H9 (cell line): ENCODE data around the gene HSFY1. TPM values are rescaled to one million over a fixed set of nuclear protein-coding genes. Genes with fewer than 3 reads are reported as not detected.
"Not testable (repeated sequence)": the region's sequence is repeated elsewhere in the genome, so short reads cannot be mapped to it uniquely, and the experiment has no call there.

Experiments used
- DNase-seq: peaks from one replicate; pipeline ENCODE4 v3.0.0-alpha.2; 2017
- H2AFZ ChIP-seq: one replicate; pipeline ENCODE4 v1.6.1; 2013; ENCODE audit warnings: mild to moderate bottlenecking, low read length, control low read depth, moderate library complexity
- H2AK5ac ChIP-seq: 2 replicates; pipeline ENCODE4 v1.6.1; 2013; ENCODE audit warnings: low read length, control low read depth, mixed read lengths; ENCODE audit not compliant: insufficient read length
- H2BK120ac ChIP-seq: one replicate; pipeline ENCODE4 v1.6.1; 2013; ENCODE audit warnings: low read depth, mild to moderate bottlenecking, low read length, control low read depth, inconsistent platforms; ENCODE audit not compliant: poor library complexity, severe bottlenecking
- H2BK12ac ChIP-seq: 2 replicates; pipeline ENCODE4 v1.6.1; 2013; ENCODE audit warnings: low read length, control low read depth, mixed read lengths, low read depth; ENCODE audit not compliant: insufficient read length
- H2BK15ac ChIP-seq: 2 replicates; pipeline ENCODE4 v1.6.1; 2013; ENCODE audit warnings: low read depth, low read length, control low read depth
- H2BK20ac ChIP-seq: one replicate; pipeline ENCODE4 v1.6.1; 2013; ENCODE audit warnings: low read depth, mild to moderate bottlenecking, low read length, control low read depth, inconsistent platforms; ENCODE audit not compliant: poor library complexity, severe bottlenecking
- H2BK5ac ChIP-seq: 2 replicates; pipeline ENCODE4 v1.6.1; 2013; ENCODE audit warnings: low read length, control low read depth, mixed read lengths; ENCODE audit not compliant: insufficient read length
- H3K14ac ChIP-seq: 2 replicates; pipeline ENCODE4 v1.6.1; 2013; ENCODE audit warnings: low read length, control low read depth; ENCODE audit not compliant: insufficient read depth
- H3K18ac ChIP-seq: 2 replicates; pipeline ENCODE4 v1.6.1; 2013; ENCODE audit warnings: low read depth, mild to moderate bottlenecking, mixed read lengths, low read length, control low read depth; ENCODE audit not compliant: insufficient read length
- H3K23ac ChIP-seq: 2 replicates; pipeline ENCODE4 v1.6.1; 2013; ENCODE audit warnings: low read length, control low read depth, mixed read lengths, low read depth; ENCODE audit not compliant: insufficient read length
- H3K23me2 ChIP-seq: 2 replicates; pipeline ENCODE4 v1.6.1; 2013; ENCODE audit warnings: low read depth, mild to moderate bottlenecking, mixed read lengths, low read length, control low read depth; ENCODE audit not compliant: insufficient read length, poor library complexity, severe bottlenecking
- H3K27ac ChIP-seq: 2 replicates; pipeline ENCODE4 v1.5.1; 2013; ENCODE audit warnings: low read length, control low read depth, mixed read lengths, low read depth; ENCODE audit not compliant: insufficient read length
- H3K27me3 ChIP-seq: 2 replicates; pipeline ENCODE4 v1.6.1; 2013; ENCODE audit warnings: low read length, control low read depth, inconsistent platforms; ENCODE audit not compliant: insufficient read depth
- H3K4ac ChIP-seq: 2 replicates; pipeline ENCODE4 v1.6.1; 2013; ENCODE audit warnings: low read depth, mild to moderate bottlenecking, control low read depth, inconsistent platforms, low read length, moderate library complexity
- H3K4me1 ChIP-seq: 2 replicates; pipeline ENCODE4 v1.6.1; 2013; ENCODE audit warnings: low read length, control low read depth, inconsistent platforms; ENCODE audit not compliant: insufficient read depth
- H3K4me2 ChIP-seq: 2 replicates; pipeline ENCODE4 v1.6.1; 2013; ENCODE audit warnings: low read length, control low read depth, mixed read lengths; ENCODE audit not compliant: insufficient read length, insufficient read depth
- H3K56ac ChIP-seq: 2 replicates; pipeline ENCODE4 v1.6.1; 2013; ENCODE audit warnings: low read depth, mild to moderate bottlenecking, mixed read lengths, low read length, control low read depth; ENCODE audit not compliant: insufficient read length
- H3K79me1 ChIP-seq: 2 replicates; pipeline ENCODE4 v1.6.1; 2013; ENCODE audit warnings: low read depth, mild to moderate bottlenecking, moderate library complexity, low read length, control low read depth, inconsistent platforms; ENCODE audit not compliant: insufficient read depth, poor library complexity, severe bottlenecking
- H3K79me2 ChIP-seq: 2 replicates; pipeline ENCODE4 v1.6.1; 2013; ENCODE audit warnings: low read length, control low read depth, inconsistent platforms; ENCODE audit not compliant: insufficient read depth
- H3K9ac ChIP-seq: 2 replicates; pipeline ENCODE4 v1.6.1; 2013; ENCODE audit warnings: low read length, control low read depth, mixed read lengths; ENCODE audit not compliant: insufficient read length; ENCODE audit errors: extremely low read depth
- H3K9me3 ChIP-seq: one replicate; pipeline ENCODE4 v1.6.1; 2013; ENCODE audit warnings: low read depth, low read length, inconsistent platforms; ENCODE audit not compliant: control insufficient read depth
- H3T11ph ChIP-seq: one replicate; pipeline ENCODE4 v1.6.1; 2013; ENCODE audit warnings: mild to moderate bottlenecking, low read length, control low read depth, inconsistent platforms
- H4K20me1 ChIP-seq: one replicate; pipeline ENCODE4 v1.6.1; 2013; ENCODE audit not compliant: control insufficient read depth, insufficient read length, insufficient read depth
- H4K5ac ChIP-seq: 2 replicates; pipeline ENCODE4 v1.6.1; 2013; ENCODE audit warnings: low read depth, mild to moderate bottlenecking, mixed read lengths, low read length, control low read depth; ENCODE audit not compliant: insufficient read length
- H4K8ac ChIP-seq: replicated peaks from 2 replicates; pipeline ENCODE4 v1.6.1; 2013; ENCODE audit warnings: low read length, control low read depth, mixed read lengths, low read depth; ENCODE audit not compliant: insufficient read length
- H4K91ac ChIP-seq: 2 replicates; pipeline ENCODE4 v1.6.1; 2013; ENCODE audit warnings: low read depth, mild to moderate bottlenecking, moderate library complexity, mixed read lengths, low read length, control low read depth; ENCODE audit not compliant: insufficient read length
- H3K27ac Mint-ChIP-seq, 3 experiments: 2 replicates in 2 of 3; 3 replicates in 1 of 3; pipeline ENCODE4 v1.8.0; 2020 to 2021; ENCODE audit warnings: mixed read lengths in 3 of 3, mild to moderate bottlenecking in 1 of 3, moderate library complexity in 1 of 3
- H3K27me3 Mint-ChIP-seq: 2 replicates; pipeline ENCODE4 v1.8.0; 2021; ENCODE audit warnings: low read depth, mild to moderate bottlenecking, moderate library complexity, mixed read lengths
- H3K36me3 Mint-ChIP-seq, 3 experiments: 2 replicates in 2 of 3; 3 replicates in 1 of 3; pipeline ENCODE4 v1.8.0; 2020 to 2021; ENCODE audit warnings: low read depth in 3 of 3, mixed read lengths in 3 of 3; ENCODE audit not compliant: insufficient read depth in 1 of 3
- H3K4me1 Mint-ChIP-seq, 2 experiments: 2 replicates each; pipeline ENCODE4 v1.8.0; 2020; ENCODE audit warnings: mixed read lengths in 2 of 2
- H3K4me3 Mint-ChIP-seq, 2 experiments: 2 replicates in 1 of 2; 3 replicates in 1 of 2; pipeline ENCODE4 v1.8.0; 2020 to 2021; ENCODE audit warnings: mild to moderate bottlenecking in 2 of 2, mixed read lengths in 2 of 2, moderate library complexity in 1 of 2
- H3K9me3 Mint-ChIP-seq, 2 experiments: 2 replicates in 1 of 2; 3 replicates in 1 of 2; pipeline ENCODE4 v1.8.0; 2020; ENCODE audit warnings: mild to moderate bottlenecking in 2 of 2, mixed read lengths in 2 of 2, moderate library complexity in 1 of 2
- WGBS: extraction: QIAGEN DNeasy Blood & Tissue Kit; methylation state at CpG from one replicate; pipeline ENCODE4 v1.1.7; 2013; ENCODE audit warnings: missing lambda C conversion rate, low lambda C conversion rate, mixed read lengths; ENCODE audit not compliant: insufficient read length; ENCODE audit errors: extremely low coverage; 5-methylcytosine and 5-hydroxymethylcytosine counted together
- total RNA-seq: library from RNA; stranded (reverse); gene quantifications from 2 replicates; pipeline ENCODE4 v1.2.1, GENCODE V29; 2021

HSFY1 gene
- total RNA-seq, 1 experiment from 2014 or later = not detected

- H3K27ac ChIP-seq, H3K9me3 ChIP-seq, H2BK5ac ChIP-seq, H3K56ac ChIP-seq, DNase-seq, H3K9ac ChIP-seq, H3K4me1 Mint-ChIP-seq, H4K91ac ChIP-seq, H3K79me1 ChIP-seq, H3K4me1 ChIP-seq, H3K18ac ChIP-seq, H4K20me1 ChIP-seq, H3K79me2 ChIP-seq, H3K4ac ChIP-seq, H3K14ac ChIP-seq, H2AK5ac ChIP-seq, H3K4me3 Mint-ChIP-seq, H3K27ac Mint-ChIP-seq, H3K27me3 ChIP-seq, H4K5ac ChIP-seq, H3K9me3 Mint-ChIP-seq, H4K8ac ChIP-seq, H2AFZ ChIP-seq, H2BK20ac ChIP-seq, H2BK12ac ChIP-seq, H3K36me3 Mint-ChIP-seq, H3K4me2 ChIP-seq, H3K27me3 Mint-ChIP-seq, H3K23me2 ChIP-seq, H2BK120ac ChIP-seq, H3K23ac ChIP-seq, H3T11ph ChIP-seq, H2BK15ac ChIP-seq: not testable (repeated sequence)
- no CpG with 5 or more reads among the region's 3 CpGs for WGBS
Measured at GRCh38 chrY:18553132-18553531, 6.6 kb downstream of the HSFY1 start.

GRCh38 chrY:18565915-18566314, 19.4 kb downstream of the HSFY1 start:
- H2BK5ac ChIP-seq, H3K14ac ChIP-seq, H3K27ac Mint-ChIP-seq, H3K4me1 Mint-ChIP-seq, H3T11ph ChIP-seq, H3K9ac ChIP-seq, H3K9me3 ChIP-seq, H3K79me2 ChIP-seq, H3K27ac ChIP-seq, H2AK5ac ChIP-seq, H3K36me3 Mint-ChIP-seq, H2AFZ ChIP-seq, H2BK20ac ChIP-seq, H3K79me1 ChIP-seq, H3K27me3 ChIP-seq, H3K4me2 ChIP-seq, H4K5ac ChIP-seq, H3K23me2 ChIP-seq, H3K4me3 Mint-ChIP-seq, H3K56ac ChIP-seq, H4K20me1 ChIP-seq, H2BK15ac ChIP-seq, H3K18ac ChIP-seq, H3K23ac ChIP-seq, H3K27me3 Mint-ChIP-seq, H2BK12ac ChIP-seq, H3K4ac ChIP-seq, H4K91ac ChIP-seq, H3K4me1 ChIP-seq, DNase-seq, H4K8ac ChIP-seq, H3K9me3 Mint-ChIP-seq, H2BK120ac ChIP-seq: not testable (repeated sequence)
- no CpG with 5 or more reads among the region's 3 CpGs for WGBS

Other genes with a start within 250 kb of the HSFY1 start
- not detected in 2 replicates for gene HSFY2, start 227.0 kb downstream of the HSFY1 start, total RNA-seq